ENCODE results near the gene PPME1. TPM values are rescaled to one million over a fixed set of nuclear protein-coding genes. Genes with fewer than 3 reads are reported as not detected.

Gene PPME1
- total and polyA plus RNA-seq, 2 donors (not counting 1 experiment from before 2014, with no cell fraction given) = 11.2 to 23.6 TPM

DNA sequence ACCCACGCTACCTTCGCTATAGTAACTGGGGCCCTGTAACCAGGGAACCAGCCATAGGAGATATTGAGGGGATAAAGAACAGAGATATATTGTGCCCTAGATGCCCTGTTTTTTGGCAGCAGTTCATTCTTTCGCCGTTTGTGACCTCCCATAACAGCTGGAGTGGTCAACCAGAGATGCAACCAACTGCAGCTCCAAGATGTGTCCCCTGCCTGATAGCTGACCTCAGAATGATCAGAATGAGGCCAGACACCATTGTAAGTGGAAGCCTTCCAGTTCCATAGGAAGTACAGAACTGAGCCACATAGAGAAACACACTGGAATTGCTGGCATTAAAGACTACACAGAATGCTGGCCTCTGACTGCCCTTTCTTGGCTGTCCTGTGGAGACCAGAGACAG, 101.2 kb downstream of the PPME1 start:
- Histone ChIP-seq H3K9me3 (ENCODE audit: control extremely low read depth in 1 of 3, control insufficient read depth in 2 of 3, insufficient read depth in 1 of 3, low read length in 2 of 3) (no peaks in the 10 kb centered on the region), H3K4me2 (replicated peaks; ENCODE audit: low read depth, low read length, poor library complexity, severe bottlenecking) (no peak overlapping the region), H3K4me1 (ENCODE audit: control insufficient read depth in 2 of 2, insufficient read depth in 2 of 2, low read length in 2 of 2) (no peaks in the 10 kb centered on the region), H4K20me1 (ENCODE audit: control insufficient read depth, insufficient read depth, low read length, poor library complexity, severe bottlenecking) (no peaks in the 10 kb centered on the region), H3K4me3 (ENCODE audit: control extremely low read depth in 1 of 5, extremely low read depth in 1 of 5, insufficient read depth in 1 of 5, low read depth in 2 of 5, low read length in 4 of 5) (no peak overlapping the region), H2AFZ (ENCODE audit: insufficient read depth, low read depth, low read length, poor library complexity, severe bottlenecking) (no peak overlapping the region), H3K36me3 (replicated peaks in 1 of 2; ENCODE audit: control extremely low read depth in 1 of 2, control insufficient read depth in 1 of 2, extremely low read depth in 1 of 2, insufficient read depth in 2 of 2, low read length in 1 of 2) (no peaks in the 10 kb centered on the region), H3K27ac (ENCODE audit: low read length in 2 of 2) (no peak overlapping the region), H3K79me2 (ENCODE audit: control insufficient read depth, insufficient read depth, low read length) (no peaks in the 10 kb centered on the region), H3K9ac (ENCODE audit: low read length) (no peak overlapping the region), H3K27me3 (replicated peaks in 1 of 4; ENCODE audit: control extremely low read depth in 1 of 4, control insufficient read depth in 3 of 4, insufficient read depth in 4 of 4, low read length in 3 of 4) (peaks cover 0 to 8% (median 4%) of the 10 kb centered on the region in 4 experiments)
- intact Hi-C loops (cut with micrococcal nuclease) = no loop called here
- DNase-seq (no peak), ATAC-seq (ENCODE audit: low read depth) (no peak)
- Mint-ChIP-seq H3K27me3 (peaks cover 60% of the 10 kb centered on the region), H3K4me3 (no peak overlapping the region), H3K4me1 (no peaks in the 10 kb centered on the region), H3K27ac (no peak overlapping the region), H3K9me3 (ENCODE audit: insufficient read depth) (no peaks in the 10 kb centered on the region)
- no peak for TF ChIP-seq EZH2 (IDR thresholded peaks at IDR 0.05; ENCODE audit: borderline replicate concordance, insufficient read depth, low read depth, low read length, poor library complexity, severe bottlenecking)
- TF ChIP-seq, protein P1, sequence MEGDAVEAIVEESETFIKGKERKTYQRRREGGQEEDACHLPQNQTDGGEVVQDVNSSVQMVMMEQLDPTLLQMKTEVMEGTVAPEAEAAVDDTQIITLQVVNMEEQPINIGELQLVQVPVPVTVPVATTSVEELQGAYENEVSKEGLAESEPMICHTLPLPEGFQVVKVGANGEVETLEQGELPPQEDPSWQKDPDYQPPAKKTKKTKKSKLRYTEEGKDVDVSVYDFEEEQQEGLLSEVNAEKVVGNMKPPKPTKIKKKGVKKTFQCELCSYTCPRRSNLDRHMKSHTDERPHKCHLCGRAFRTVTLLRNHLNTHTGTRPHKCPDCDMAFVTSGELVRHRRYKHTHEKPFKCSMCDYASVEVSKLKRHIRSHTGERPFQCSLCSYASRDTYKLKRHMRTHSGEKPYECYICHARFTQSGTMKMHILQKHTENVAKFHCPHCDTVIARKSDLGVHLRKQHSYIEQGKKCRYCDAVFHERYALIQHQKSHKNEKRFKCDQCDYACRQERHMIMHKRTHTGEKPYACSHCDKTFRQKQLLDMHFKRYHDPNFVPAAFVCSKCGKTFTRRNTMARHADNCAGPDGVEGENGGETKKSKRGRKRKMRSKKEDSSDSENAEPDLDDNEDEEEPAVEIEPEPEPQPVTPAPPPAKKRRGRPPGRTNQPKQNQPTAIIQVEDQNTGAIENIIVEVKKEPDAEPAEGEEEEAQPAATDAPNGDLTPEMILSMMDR (IDR thresholded peaks at IDR 0.05) = no peak
- ChIA-PET CTCF (no interaction called here), POLR2A (no interaction called here)
- WGBS (ENCODE audit: insufficient coverage) = 100% methylated on average over 4 of the region's 4 CpGs

- no peaks in the 10 kb centered on the region for H3K9me3 ChIP-seq (ENCODE audit: control extremely low read depth in 1 of 3, control insufficient read depth in 2 of 3, insufficient read depth in 1 of 3, low read length in 2 of 3)
- Mint-ChIP-seq H3K9me3 (ENCODE audit: insufficient read depth) (no peaks in the 10 kb centered on the region), H3K4me3 (no peak overlapping the region), H3K27ac (no peak overlapping the region), H3K27me3 (peaks cover 38% of the 10 kb centered on the region), H3K4me1 (no peaks in the 10 kb centered on the region)
- H3K4me1 ChIP-seq (ENCODE audit: control insufficient read depth in 2 of 2, insufficient read depth in 2 of 2, low read length in 2 of 2) = no peaks in the 10 kb centered on the region
- no peak overlapping the region for H2AFZ ChIP-seq (ENCODE audit: insufficient read depth, low read depth, low read length, poor library complexity, severe bottlenecking)
- peaks cover 0 to 9% (median 4%) of the 10 kb centered on the region in 4 experiments for H3K27me3 ChIP-seq (replicated peaks in 1 of 4; ENCODE audit: control extremely low read depth in 1 of 4, control insufficient read depth in 3 of 4, insufficient read depth in 4 of 4, low read length in 3 of 4)
- no peaks in the 10 kb centered on the region for H4K20me1 ChIP-seq (ENCODE audit: control insufficient read depth, insufficient read depth, low read length, poor library complexity, severe bottlenecking)
- H3K27ac ChIP-seq (ENCODE audit: low read length in 2 of 2) = no peak overlapping the region
- TF ChIP-seq, protein P1 (IDR thresholded peaks at IDR 0.05) = no peak
- TF ChIP-seq EZH2 (IDR thresholded peaks at IDR 0.05; ENCODE audit: borderline replicate concordance, insufficient read depth, low read depth, low read length, poor library complexity, severe bottlenecking) = no peak
- ATAC-seq (ENCODE audit: low read depth) (no peak), DNase-seq (no peak)
- no peak overlapping the region for H3K9ac ChIP-seq (ENCODE audit: low read length)
- H3K4me3 ChIP-seq (ENCODE audit: control extremely low read depth in 1 of 5, extremely low read depth in 1 of 5, insufficient read depth in 1 of 5, low read depth in 2 of 5, low read length in 4 of 5) = no peak overlapping the region
- POLR2A ChIA-PET = no interaction called here
- no peaks in the 10 kb centered on the region for H3K36me3 ChIP-seq (replicated peaks in 1 of 2; ENCODE audit: control extremely low read depth in 1 of 2, control insufficient read depth in 1 of 2, extremely low read depth in 1 of 2, insufficient read depth in 2 of 2, low read length in 1 of 2)
- intact Hi-C loops (cut with micrococcal nuclease) = no loop called here
- no peaks in the 10 kb centered on the region for H3K79me2 ChIP-seq (ENCODE audit: control insufficient read depth, insufficient read depth, low read length)
- CTCF ChIA-PET = no interaction called here
- WGBS (ENCODE audit: insufficient coverage) = no CpG with 5 or more reads among the region's 2 CpGs
- H3K4me2 ChIP-seq (replicated peaks; ENCODE audit: low read depth, low read length, poor library complexity, severe bottlenecking) = no peak overlapping the region
These were observed 105.5 kb downstream of the PPME1 start for GRCh38 chr11:74276581-74276980.

All from B cell (primary cell).